ENCODE measurements around the gene MKLN1. TPM values are rescaled to one million over a fixed set of nuclear protein-coding genes. Genes with fewer than 3 reads are reported as not detected.

The MKLN1 gene
- total and polyA plus RNA-seq, 7 donors = 6.6 to 68.1 (median 48.2) TPM

DNA sequence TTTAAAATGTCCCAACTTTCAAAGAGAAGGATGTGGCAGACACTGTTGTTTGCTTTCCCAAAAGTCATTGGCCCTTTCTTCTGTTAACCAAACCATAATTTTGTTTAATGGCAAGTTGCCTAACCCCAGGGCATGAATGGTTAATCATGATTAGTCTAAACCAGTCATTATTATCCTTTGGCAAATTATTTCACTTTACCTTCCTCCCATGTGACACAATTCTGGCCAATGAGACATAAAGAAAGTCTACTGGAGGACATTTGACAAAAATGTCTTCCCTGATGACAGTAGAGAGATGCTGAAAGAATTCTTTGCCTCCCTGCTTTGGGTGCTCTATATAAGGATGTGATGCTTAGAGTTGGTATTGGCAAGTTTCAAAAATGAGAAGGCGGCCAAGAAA is 126.8 kb downstream of the MKLN1 start:
- Histone ChIP-seq H3K27me3 (no peaks in the 10 kb centered on the region), H3K36me3 (peaks cover 0 to 7% (median 0%) of the 10 kb centered on the region in 4 donors), H3K27ac (no peak overlapping the region), H3K9me3 (no peaks in the 10 kb centered on the region), H3K4me3 (no peak overlapping the region), H3K4me1 (no peaks in the 10 kb centered on the region)
- WGBS, 2 donors = 98 to 99% methylated on average over 1 of the region's 1 CpG
- DNase-seq = no peak
- TF ChIP-seq POLR2A (IDR thresholded peaks at IDR 0.05) = no peak
- TF ChIP-seq POLR2AphosphoS5 (IDR thresholded peaks at IDR 0.05) = no peak
- TF ChIP-seq CTCF (IDR thresholded peaks at IDR 0.05) = no peak
- no peak for TF ChIP-seq EP300 (IDR thresholded peaks at IDR 0.05)
- intact Hi-C loops (cut with DNase I) = no loop called here

DNA sequence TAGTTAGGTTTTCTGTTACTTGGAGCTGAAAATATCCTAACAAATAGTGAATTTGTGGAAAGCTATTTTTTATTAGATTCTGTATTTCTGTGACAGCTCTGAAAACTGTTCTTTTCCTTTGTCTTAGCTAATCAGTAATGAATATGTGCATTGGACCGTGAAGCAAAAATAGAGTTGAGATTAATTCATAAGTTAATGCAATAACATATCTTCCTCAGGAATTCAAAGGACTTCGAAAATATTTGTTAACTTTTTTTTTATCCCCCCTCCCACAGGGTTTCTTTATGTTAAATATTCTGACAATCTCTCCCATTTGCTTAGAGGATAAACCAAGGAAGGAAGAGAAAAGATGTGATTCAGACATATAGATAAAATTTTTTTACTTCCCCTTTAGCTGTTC is 127.3 kb downstream of the MKLN1 start:
- no peak for DNase-seq
- no peaks in the 10 kb centered on the region for H3K27me3 ChIP-seq
- intact Hi-C loops (cut with DNase I) = no loop called here
- H3K27ac ChIP-seq = no peak overlapping the region
- TF ChIP-seq CTCF (IDR thresholded peaks at IDR 0.05) (no peak), POLR2A (IDR thresholded peaks at IDR 0.05) (no peak), EP300 (IDR thresholded peaks at IDR 0.05) (no peak), POLR2AphosphoS5 (IDR thresholded peaks at IDR 0.05) (no peak)
- H3K4me3 ChIP-seq = no peak overlapping the region
- H3K9me3 ChIP-seq = no peaks in the 10 kb centered on the region
- peaks cover 0 to 7% (median 0%) of the 10 kb centered on the region in 4 donors for H3K36me3 ChIP-seq
- 95 to 96% methylated on average over 2 of the region's 2 CpGs for WGBS, 2 donors
- H3K4me1 ChIP-seq = no peaks in the 10 kb centered on the region

DNA sequence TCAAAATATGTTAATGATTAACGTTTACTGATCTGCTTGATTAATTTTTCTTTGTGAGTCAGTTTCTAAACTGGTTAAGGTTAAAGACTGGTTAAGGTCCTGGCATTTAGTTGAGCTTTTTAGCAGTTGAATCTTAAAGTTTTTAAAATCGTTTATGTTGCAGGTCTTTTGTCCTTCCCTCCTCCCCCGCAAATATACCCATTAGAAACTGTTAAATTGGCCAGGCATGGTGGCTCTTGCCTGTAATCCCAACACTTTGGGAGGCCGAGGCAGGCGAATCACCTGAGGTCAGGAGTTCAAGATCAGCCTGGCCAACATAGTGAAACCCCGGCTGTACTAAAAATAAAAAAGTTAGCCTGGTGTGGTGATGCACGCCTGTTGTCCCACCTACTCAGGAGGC is 127.9 kb downstream of the MKLN1 start:
- WGBS, 2 donors = 92 to 94% methylated on average over 7 of the region's 7 CpGs
- H3K27ac ChIP-seq = no peak overlapping the region
- intact Hi-C loops (cut with DNase I) = no loop called here
- no peaks in the 10 kb centered on the region for H3K4me1 ChIP-seq
- DNase-seq = no peak
- H3K4me3 ChIP-seq = no peak overlapping the region
- peaks cover 0 to 5% (median 0%) of the 10 kb centered on the region in 4 donors for H3K36me3 ChIP-seq
- H3K9me3 ChIP-seq = no peaks in the 10 kb centered on the region
- H3K27me3 ChIP-seq = no peaks in the 10 kb centered on the region
- no peak for TF ChIP-seq POLR2AphosphoS5 (IDR thresholded peaks at IDR 0.05)
- no peak for TF ChIP-seq EP300 (IDR thresholded peaks at IDR 0.05)
- TF ChIP-seq CTCF (IDR thresholded peaks at IDR 0.05) = no peak
- no peak for TF ChIP-seq POLR2A (IDR thresholded peaks at IDR 0.05)

DNA sequence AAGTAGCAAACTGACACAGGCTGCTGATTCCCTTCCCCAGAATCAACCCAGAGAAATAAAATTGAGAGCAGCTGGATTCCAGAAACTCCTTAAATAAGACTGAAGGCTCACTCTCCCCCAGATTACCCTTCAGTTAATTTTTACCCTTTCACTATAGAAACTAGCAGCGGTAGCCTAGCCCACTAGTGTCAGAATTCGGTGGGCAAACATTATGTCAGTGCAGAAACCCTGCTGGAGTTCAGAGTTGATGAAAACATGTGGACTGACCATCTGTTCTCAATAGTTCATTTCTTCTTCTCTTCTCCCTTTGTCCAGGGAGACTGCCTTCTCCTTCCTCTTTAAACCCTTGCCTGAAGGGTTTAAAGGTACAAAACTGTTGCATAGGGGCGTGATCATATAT is 128.7 kb downstream of the MKLN1 start:
- TF ChIP-seq POLR2AphosphoS5 (IDR thresholded peaks at IDR 0.05) = no peak
- TF ChIP-seq POLR2A (IDR thresholded peaks at IDR 0.05) = no peak
- TF ChIP-seq EP300 (IDR thresholded peaks at IDR 0.05) = no peak
- no peak for TF ChIP-seq CTCF (IDR thresholded peaks at IDR 0.05)
- Histone ChIP-seq H3K36me3 (no peaks in the 10 kb centered on the region), H3K27ac (no peak overlapping the region), H3K4me3 (no peak overlapping the region), H3K9me3 (no peaks in the 10 kb centered on the region), H3K27me3 (no peaks in the 10 kb centered on the region), H3K4me1 (no peaks in the 10 kb centered on the region)
- intact Hi-C loops (cut with DNase I) = no loop called here
- 96 to 98% methylated on average over 3 of the region's 3 CpGs for WGBS, 2 donors
- DNase-seq = no peak

DNA sequence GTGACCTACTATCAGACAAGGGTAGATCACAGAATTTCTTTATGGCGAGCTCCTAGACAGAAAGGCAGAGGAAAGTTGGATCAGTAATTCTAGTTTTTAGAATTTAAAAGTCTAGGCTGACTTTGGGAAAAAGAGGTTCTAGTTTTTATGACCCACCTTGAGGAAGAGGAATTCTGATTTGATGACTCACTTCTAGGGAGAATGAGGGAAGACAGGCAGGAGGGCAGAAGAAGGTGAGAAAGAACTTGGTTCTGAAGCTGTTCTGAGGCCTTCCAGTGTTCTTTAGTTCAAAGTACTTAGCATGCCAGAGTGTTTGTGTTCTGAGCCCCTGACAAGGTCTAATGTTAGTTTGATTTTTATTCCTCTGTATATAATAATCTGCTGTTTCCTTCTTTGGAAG is 131.6 kb downstream of the MKLN1 start:
- H3K4me3 ChIP-seq = no peak overlapping the region
- no peak for DNase-seq
- intact Hi-C loops (cut with DNase I) = no loop called here
- no peaks in the 10 kb centered on the region for H3K4me1 ChIP-seq
- 97% methylated on average over 1 of the region's 1 CpG for WGBS, 2 donors
- peaks cover 0 to 22% (median 6%) of the 10 kb centered on the region in 4 donors for H3K36me3 ChIP-seq
- no peaks in the 10 kb centered on the region for H3K9me3 ChIP-seq
- H3K27ac ChIP-seq = no peak overlapping the region
- TF ChIP-seq POLR2A (IDR thresholded peaks at IDR 0.05) (no peak), POLR2AphosphoS5 (IDR thresholded peaks at IDR 0.05) (no peak), EP300 (IDR thresholded peaks at IDR 0.05) (no peak), CTCF (IDR thresholded peaks at IDR 0.05) (no peak)
- no peaks in the 10 kb centered on the region for H3K27me3 ChIP-seq
